HuH-7 (cell line): ENCODE data around the gene DNAH14.
"Not testable (repeated sequence)": the region's sequence is repeated elsewhere in the genome, so short reads cannot be mapped to it uniquely, and the experiment has no call there.

ENCODE experiments used
- DNase-seq: peaks from one replicate; pipeline ENCODE4 v3.0.0; 2011; ENCODE audit warnings: low spot score

The DNAH14 gene

DNA sequence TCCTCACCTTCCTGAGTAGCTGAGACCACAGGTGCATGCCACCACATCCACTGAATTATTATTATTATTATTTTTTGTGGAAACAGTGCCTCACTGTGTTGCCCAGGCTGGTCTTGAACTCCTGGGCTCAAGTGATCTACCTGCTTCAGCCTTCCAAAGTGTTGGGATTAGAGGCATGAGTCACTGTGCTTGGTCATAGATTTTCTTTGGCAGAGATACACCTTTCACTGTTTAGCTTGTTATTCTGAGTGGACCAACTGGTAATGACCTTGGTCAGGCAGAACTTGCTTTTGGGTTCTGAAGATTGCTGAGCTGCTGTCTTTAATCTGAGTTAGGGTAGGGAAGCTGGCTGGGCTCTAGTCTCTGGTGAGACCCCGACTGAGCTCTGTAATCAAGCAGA lies 66.8 kb downstream of the DNAH14 start:
- DNase-seq = no peak

DNA sequence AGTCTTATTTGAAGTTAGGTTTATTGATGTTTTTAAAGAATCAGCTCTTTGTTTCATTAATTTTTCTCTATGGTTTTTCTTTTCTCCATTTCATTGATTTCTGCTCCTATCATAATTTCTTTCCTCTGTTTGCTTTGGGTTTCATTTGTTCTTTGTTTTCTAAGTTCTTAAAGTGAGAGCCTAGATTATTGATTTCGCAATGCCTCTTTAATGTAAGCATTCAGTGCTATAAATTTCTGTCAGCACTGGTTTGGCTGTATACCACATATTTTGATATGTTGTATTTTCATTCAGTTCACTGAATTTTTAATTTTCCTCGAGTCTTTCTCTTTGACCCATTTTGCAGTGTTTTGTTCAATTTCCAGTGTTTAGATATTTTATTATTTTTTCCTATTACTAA lies 68.7 kb downstream of the DNAH14 start:
- no peak for DNase-seq

DNA sequence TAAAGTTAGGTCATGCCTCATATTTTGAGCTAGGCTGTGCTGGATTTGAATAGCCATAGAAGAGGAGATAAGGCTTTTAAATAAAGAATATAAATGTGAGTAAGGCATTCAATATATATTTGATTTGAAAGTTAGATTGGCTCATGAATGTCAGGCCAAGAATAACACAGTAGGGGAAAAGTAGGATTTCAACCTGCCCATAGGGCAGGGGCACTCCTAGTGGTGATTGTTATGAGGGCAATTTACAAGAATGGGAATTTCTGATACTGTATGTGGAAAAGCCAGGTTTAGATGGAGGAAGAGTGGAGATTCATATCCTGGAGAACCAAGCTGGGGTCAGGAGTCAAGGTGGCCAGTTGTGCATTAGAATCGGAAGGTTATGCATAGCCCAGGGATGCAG lies 74.9 kb downstream of the DNAH14 start:
- peak; percentile 12 for DNase-seq

DNA sequence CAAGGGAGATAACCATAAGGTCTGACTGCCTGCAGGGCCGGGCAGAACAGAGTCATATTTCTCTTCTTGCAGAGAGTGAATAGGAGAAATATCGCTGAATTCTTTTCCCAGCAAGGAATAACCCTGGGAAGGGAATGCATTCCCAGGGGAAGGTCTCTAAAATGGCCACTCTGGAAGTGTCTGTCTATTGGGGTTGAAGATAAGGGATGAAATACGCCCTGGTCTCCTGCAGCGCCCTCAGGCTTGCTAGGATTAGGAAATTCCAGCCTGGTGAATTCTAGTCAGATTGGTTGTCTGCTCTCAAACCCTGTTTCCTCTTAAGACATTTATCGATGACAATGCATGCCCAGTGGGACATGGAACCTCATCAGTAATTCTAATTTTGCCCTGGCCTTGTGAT lies 76.9 kb downstream of the DNAH14 start:
- not testable (repeated sequence) for DNase-seq

DNA sequence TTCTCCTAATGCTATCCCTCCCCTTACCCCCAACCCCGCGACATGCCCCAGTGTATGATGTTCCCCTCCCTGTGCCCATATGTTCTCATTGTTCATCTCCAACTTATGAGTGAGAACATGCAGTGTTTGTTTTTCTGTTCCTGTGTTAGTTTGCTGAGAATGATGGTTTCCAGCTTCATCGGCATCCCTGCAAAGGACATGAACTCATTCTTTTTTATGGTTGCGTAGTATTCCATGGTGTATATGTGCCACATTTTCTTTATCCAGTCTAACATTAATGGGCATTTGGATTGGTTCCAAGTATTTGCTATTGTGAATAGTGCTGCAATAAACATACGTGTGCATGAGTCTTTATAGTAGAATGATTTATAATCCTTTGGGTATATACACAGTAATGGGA lies 78.6 kb downstream of the DNAH14 start:
- not testable (repeated sequence) for DNase-seq

DNA sequence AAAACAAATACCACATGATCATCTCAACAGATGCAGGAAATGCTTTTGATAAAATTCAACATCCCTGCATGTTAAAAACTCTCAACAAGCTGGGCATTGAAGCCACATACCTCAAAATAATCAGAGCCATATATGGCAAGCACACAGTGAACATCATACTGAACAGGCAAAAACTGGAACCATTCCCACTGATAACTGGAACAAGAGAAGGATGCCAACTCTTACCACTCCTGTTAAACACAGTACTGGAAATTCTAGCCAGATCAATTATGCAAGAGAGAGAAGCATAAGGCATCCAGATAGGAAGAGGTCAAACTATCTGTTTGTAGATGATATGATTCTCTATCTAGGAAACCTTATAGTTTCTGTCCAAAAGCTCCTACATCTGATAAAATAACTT lies 91.6 kb downstream of the DNAH14 start:
- DNase-seq = no peak

DNA sequence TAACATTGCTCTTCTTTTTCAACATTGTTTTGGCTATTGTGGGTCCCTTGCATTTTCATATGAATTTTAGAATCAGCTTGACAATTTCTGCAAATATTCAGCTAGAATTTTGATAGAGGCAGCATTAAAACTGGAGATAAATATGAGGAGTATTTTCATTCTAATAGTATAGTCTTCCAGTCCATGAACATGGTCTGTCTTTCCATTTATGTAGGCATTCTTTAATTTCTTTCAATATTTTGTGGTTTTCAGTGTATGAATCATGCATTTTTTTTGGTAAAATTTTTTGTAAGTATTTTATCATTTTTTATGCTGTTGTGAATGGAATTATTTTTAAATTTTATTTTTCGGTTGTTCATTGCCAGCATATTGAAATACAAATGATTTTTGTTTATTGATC lies 97.2 kb downstream of the DNAH14 start:
- no peak for DNase-seq

DNA sequence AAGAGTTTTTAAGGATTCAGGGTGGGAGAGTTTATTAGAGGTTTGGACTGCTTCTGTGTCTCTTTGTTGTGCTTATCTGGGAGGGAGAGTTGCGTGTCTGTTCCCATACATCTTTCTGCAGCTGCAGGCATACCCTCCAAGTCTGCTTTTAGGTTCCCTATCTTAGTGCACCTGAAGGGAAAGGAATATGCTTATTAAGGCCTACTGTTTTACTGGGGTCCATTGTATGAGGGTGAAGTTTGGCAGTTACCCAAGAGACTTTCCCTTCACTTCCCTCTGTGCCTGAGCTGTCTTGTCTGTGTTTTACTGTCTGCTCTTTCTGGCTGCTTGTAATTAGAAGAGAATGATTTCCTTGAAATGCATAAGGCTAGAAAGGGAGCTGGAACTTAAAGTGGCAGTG lies 107.0 kb downstream of the DNAH14 start:
- not testable (repeated sequence) for DNase-seq

DNA sequence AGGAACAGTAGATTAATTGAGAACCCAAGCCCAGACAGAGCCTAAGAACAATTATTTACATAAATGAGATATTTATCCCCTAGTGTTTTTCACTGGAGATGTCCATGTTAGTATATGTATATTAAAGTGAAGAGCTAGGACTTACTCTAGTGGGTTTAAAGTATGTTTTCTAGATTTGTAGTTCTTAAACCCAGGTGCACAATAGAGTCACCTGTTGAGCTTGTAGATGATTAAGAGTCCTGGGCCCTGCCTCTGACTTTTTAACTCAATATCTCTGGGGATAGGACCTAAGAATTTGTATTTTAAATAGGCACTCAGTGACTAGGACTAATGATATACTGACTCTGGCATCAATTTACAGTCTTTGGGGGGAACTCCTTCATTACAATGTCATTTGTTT lies 112.8 kb downstream of the DNAH14 start:
- no peak for DNase-seq

DNA sequence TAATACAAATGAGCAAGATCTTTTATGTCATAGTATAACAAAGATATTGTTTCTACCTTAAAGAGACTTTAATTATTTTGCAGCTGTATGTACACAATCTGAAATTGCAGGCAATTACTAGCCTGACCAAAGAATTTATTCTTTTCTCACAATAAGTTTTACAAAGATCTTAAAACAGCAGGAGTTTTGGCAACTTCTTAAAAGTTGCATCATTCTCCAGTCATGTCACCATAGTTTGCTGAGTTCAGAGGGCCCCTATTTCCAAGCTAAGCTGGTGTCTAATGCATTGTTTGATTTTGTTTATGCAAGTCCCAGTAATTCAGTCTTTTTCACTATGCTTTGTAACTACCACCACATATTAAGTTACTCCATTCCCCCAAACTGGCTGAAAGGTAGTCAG lies 114.8 kb downstream of the DNAH14 start:
- DNase-seq = no peak

DNA sequence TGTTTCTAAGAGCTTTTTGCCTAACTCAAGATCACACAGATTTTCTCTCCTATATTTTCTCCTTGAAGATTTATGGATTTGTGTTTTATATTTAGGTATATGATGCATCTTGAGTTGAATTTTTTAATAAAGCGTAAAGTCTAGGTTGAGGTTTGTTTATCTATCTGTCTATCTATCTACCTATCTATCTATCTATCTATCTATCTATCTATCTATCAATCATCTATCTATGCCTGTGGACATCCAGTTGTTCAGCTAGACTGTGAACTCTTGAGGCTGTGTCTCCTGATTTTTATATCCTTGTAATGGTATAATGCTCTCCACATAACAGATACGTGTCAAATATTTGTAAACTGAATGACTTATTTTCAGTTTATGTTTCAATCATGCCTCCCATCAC lies 120.1 kb downstream of the DNAH14 start:
- DNase-seq = no peak

DNA sequence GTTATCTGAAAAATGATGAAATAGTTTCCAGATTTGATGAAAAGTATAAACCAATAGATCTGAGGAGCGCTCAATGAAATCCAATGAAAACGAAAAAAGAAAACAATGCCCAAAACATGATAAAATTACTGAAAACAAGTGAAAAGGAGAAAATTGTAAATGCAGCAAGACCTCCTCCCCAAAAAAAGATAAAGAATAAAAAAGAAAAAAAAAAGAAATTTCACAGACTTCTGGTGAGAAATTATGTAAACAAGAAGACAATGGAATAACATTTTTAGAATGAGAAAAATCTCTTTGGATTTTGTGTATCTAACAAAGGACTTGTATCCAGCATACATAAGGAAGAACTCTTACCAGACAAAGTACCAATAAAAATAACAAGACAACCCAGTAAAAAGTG lies 134.2 kb downstream of the DNAH14 start:
- no peak for DNase-seq

DNA sequence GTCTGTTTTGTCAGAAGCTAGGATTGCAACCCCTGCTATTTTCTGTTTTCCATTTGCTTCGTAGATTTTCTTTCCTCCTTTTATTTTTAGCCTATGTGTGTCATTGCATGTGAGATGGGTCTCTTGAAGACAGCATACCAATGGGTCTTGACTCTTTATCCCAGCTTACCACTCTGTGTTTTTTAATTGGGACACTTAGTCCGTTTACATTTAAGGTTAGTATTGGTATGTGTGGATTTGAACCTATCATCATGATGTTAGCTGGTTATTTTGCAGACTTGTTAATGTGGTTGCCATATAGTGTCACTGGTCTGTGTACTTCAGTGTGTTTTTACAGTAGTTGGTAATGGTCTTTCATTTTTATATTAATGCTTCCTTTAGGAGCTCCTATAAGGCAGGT lies 141.5 kb downstream of the DNAH14 start:
- no peak for DNase-seq

DNA sequence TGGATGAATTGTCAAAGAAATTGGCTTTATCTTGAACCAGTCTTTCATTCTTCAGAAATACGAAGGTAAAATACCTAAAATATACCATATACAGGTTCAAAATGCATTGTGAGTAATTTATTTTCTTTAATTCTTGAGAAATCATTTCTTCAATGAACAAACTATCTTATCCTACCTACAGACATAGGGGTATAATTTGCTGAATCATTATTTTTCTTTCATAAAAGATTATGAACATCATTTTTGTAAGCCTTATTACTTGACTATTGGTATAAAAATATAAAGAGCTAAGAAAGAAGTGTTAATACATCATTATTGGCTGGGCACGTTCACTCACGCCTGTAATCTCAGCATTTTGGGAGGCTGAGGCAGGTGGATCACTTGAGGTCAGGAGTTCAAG lies 167.7 kb downstream of the DNAH14 start:
- no peak for DNase-seq

DNA sequence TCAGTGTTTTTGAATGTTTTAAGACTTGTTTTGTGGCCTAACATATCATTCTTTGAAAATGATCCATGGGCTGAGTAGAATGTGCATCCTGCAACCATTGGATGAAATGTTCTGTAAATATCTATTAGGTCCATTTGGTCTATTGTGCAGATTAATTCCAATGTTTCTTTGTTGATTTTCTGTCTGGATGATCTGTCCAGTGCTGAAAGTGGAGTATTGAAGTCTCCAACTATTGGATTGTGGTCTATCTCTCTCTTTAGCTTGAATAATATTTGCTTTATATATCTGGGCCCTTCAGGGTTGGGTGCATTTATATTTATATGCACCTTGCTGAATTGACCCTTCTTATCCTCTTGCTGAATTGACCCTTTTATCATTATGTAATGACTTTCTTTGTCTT lies 181.5 kb downstream of the DNAH14 start:
- no peak for DNase-seq

DNA sequence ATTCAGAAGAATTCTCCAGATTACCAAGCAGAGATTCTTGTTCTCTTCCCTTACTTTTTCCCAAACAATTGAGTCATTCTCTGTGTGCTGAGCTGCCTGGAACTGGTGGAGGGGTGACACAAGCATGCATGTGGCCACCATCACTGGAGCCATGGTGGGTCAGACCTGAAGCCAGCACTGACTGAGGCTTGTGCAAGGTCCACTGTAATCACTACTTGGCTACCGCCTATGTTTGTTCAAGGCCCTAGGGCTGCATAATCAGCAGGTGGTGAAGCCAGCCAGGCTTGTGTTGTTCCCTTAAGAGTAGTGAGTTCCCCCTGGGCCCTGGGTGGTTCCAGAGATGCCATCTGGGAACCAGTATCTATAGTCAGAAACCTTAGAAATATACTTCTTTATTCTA lies 183.8 kb downstream of the DNAH14 start:
- peak; percentile 10 for DNase-seq

DNA sequence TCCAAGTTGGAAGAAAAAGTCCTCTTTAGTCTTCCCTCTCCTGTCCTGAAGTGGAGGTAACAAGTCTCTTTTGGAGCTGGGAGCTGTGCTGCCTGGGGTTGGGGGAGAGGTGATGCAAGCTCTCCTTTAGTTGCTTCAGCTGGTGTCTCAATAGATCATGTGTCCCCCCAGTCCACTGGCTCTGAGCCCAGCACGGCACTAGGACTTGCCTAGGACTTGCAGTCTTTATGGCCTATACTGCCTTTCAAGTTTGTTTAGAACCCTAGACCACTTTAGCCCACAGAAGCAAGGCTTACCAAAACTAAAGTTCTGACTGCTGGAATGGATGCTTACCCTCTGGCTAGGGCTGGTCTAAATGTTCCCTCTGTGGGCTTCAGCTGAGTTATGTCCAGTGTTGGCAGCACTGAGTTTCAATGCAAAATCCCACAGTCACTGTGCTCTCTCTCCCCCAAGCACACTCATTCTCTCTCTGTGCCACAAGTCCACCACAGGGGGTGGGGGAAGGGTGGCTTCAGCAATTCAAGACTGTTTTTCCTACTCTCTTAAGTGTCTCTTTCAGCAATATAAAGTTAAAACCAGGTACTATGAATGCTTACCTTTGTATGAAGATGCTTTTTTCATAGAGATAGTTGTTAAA lies 185.0 kb downstream of the DNAH14 start:
- no peak for DNase-seq

DNA sequence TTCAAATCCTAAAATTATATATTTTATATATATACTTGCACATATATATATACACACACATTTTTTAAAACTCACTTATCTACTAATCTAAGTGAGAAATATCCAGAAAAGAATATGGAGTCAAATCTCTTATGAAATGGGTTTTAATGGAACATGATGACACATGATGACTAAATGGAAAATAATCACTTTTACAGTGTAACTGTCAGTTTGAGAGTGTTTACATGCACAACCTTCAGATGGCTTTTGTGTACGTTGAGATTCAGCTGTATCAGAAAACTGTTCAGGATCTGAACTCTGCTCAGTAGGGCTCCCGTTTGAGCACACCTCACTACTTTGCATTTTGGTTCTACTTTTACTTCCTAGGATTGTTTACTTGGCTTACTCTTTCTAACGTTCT lies 189.8 kb downstream of the DNAH14 start:
- DNase-seq = no peak

DNA sequence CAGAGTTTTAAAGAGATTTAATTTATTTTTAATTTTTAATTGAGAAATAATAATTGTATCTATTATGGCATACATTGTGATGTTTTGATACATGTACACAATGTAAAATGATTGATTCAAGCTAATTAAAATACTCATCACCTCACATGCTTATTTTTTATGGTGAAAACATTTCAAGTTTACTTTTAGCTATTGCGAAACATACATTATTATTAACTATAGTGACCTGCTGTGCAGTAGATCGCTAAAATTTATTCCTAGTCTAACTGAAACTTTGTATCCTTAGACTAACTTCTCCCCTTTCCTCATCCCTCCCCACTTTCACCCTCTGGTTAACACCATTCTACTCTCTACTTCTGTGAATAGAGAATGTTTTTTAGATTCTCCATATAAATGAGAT lies 191.6 kb downstream of the DNAH14 start:
- no peak for DNase-seq

DNA sequence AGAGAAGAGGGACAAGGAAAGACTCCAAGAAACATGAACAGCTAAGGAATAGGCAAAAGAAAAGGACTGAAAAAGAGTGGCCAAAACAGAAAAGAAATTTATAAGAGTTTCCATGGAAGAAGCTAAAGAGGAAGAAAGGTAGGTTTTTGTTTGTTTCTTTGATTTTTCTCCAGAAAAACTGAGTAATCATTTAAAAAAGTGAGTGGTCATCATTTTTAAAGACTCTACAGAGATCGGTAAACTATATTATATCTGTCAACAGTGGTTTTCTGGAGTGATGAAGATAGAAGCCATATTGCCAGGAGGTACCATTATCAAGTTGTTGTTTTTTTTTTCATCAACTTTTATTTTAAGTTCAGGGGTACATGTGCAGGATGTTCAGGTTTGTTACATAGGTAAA lies 202.4 kb downstream of the DNAH14 start:
- no peak for DNase-seq

DNA sequence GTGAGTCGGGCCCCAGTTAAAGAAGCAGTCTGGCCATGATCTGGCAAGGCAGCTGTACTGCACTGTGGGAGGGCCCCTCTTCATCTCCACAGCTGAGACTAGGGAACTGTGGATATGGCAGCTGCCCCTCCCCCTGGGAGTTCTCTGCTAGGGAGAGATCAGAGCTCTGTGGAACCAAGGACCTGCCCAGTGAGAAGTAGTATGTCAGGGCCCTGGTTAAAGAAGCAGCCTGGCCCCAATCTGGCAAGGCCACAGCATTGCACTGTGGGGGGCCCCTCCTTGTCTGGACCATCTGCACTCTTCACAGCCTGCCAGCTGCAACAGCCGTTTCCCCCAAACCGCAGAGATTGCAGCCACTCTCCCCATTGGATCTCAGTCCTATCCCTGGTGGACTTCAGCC lies 208.5 kb downstream of the DNAH14 start:
- DNase-seq = no peak

DNA sequence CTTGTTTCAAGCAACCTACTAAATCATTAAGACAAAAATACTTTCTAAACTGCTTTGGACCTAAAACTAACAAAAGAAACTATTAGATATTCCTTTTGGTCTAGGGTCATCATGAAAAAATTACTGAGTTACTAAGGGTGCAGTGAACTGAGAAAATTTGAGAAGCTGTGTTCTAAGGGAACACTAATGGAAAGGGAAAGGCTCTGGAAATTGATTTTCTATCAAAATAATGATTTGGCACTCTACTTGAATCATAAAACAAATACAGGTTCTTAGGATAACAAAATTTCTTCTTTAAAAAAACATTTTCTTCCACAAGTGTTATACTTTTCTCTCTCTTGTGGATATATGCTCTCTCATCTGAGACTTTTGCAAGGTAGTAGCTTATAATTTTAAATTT lies 213.5 kb downstream of the DNAH14 start:
- DNase-seq = no peak

DNA sequence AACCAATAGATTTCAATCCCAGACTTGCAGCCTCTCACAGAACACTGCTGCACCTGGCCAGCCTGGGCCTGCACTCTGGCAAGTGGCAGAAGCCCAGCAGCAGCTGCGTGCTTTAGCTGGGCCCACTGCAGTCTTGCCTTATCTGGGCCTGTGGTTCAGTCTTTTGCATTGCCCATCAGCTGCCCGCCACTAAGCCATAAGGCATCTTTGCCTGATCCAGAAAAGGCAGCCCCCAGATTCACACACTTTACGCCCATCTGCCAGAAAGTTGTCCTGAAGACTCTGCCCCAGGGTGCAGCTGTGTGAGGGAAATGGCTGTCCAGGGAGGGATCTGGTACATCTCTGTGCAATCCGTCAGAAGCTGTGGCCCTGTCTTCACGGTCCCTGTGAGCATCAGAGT lies 217.0 kb downstream of the DNAH14 start:
- peak; percentile 7 for DNase-seq

DNA sequence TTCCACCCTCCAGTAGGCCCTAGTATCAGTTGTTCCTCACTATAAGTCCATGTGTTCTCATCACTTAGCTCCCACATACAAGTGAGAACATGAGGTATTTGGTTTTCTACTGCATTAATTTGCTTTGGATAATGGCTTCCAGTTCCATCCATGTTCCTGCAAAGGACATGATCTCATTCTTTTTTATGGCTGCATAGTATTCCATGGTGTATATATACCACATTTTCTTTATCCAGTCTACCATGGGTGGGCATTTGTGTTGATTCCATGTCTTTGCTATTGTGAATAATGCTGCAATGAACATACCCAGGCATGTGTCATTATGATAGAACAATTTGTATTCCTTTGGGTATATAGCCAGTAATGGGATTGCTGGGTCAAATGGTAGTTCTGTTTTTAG lies 218.3 kb downstream of the DNAH14 start:
- DNase-seq = not testable (repeated sequence)

DNA sequence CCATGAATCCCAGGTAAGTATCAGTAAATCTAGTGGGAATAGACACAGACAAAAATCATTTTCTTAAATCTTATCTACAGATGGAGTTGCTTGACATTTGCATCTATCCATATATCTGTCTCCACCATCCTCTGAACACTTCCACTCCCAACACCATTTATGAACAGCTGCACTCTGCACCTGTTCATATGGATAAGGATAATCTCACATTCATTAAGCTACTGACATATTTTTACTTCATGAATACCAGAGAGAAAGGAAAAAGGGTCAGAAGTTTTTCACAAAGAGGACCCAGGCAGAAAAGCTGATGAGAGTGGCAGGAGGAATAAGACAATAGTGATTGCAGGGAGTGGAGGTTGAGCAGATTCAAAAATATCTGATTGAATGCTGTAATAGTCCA lies 222.6 kb downstream of the DNAH14 start:
- DNase-seq = no peak
